M059J (cell line): Measurements from ENCODE around the gene SMG9. TPM values are rescaled to one million over a fixed set of nuclear protein-coding genes. Genes with fewer than 3 reads are reported as not detected.
A peak's percentile ranks its signal among the peaks of the same experiment; 100 is the strongest.

Experiments used
- DNase-seq: peaks from one replicate; pipeline ENCODE4 v3.0.0-alpha.2; 2012; ENCODE audit warnings: low read depth
- total RNA-seq: library from RNA; depleted of rRNA; stranded (reverse); fragments of >200 nt; shearing (Covaris generic); gene quantifications from 2 replicates; pipeline ENCODE4 v1.2.3, GENCODE V29; 2014

The SMG9 gene
- total RNA-seq, 1 experiment from 2014 or later, result 24.0 TPM

GRCh38 chr19:43725468-43725867, 29.3 kb downstream of the SMG9 start:
- DNase-seq, result no peak

DNA sequence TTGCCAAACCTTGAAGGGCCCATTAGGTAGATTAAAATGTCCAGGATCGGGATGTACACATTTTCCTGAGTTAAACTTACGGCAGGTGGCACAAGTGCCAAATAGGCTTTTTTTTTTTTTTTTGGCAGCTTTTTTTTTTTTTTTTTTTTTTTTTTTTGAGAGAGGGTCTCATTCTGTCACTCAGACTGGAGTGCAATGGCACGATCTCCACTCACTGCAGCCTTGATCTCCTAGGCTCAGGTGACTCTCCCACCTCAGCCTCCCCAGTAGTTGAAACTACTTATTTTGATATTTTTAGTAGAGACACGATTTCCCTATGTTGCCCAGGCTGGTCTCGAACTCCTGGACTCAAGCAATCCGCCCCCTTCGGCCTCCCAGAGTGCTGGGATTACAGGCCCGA, 29.9 kb downstream of the SMG9 start:
- DNase-seq, result no peak

DNA sequence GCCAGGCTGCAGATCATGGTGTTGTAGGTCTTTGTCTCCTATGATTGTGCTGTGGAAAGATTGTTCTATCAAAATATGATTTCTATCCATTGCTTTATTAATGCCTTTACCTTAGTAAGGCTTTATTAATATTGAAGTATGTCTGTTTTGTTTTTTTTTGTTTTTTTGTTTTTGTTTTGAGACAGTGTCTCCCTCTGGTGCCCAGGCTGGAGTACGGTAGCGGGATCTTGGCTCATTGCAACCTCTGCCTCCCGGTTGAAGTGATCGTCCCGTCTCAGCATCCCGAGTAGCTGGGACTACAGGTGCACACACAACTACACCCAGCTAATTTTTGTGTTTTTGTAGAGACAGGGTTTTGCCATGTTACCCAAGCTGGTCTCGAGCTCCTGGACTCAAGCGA, 31.2 kb downstream of the SMG9 start:
- DNase-seq, result no peak

DNA sequence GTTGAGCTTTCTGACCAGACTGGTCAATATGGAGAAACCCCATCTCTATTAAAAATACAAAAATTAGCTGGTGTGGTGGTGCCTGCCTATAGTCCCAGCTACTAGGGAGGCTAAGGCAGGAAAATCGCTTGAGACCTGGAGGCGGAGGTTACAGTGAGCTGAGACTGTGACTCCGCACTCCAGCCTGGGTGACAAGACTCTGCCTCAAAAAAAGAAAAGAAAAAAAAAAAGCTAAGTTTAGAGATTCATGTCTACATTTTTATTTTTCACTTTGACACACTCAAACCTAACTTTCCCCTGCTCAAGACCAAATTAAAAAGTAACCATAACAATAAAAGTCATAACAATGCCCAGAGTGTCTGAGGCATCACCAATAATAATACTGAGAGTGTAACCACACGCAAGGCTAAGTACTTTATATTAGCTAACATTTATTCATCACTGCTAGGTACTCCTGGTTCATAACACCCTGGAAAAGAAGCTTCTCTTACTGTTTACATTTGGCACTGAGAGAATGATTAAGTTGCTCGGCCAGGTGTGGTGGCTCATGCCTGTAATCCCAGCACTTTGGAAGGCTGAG, 33.2 kb downstream of the SMG9 start:
- DNase-seq, result no peak

- no peak for DNase-seq
Observed at GRCh38 chr19:43720936-43721335, 33.8 kb downstream of the SMG9 start.

- DNase-seq, result no peak
Observed at GRCh38 chr19:43719918-43720317, 34.8 kb downstream of the SMG9 start.

- no peak for DNase-seq
Observed at GRCh38 chr19:43719378-43719868, 35.3 kb downstream of the SMG9 start.

GRCh38 chr19:43718627-43719377, 36.0 kb downstream of the SMG9 start:
- no peak for DNase-seq

DNA sequence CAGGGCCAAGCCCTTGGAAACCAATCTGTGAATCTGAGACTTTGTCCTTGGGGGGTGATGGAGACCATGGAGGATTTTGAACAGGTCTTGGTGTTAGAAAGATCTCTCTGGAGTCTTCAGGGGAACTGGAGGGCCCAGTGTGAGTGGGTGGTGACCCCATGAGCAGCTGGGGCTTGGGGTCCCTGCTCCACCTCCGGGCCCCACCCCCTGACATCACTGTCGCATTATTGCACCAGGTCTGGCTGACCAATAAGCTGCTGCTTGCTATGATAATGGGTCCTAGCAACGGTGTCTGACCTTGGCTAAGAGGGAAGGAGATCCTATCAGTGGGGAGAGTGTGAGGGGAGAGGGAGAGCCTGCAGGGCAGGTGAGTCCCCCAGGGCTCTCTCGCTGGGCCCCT, 39.0 kb downstream of the SMG9 start, which contains the start of gene IRGC:
IRGC (plus strand) TSS at position 301 of the 400 bp plus-strand sequence. CDS start 2,483 bp downstream, outside the sequence.
- no peak for DNase-seq

- no peak for DNase-seq
Observed at GRCh38 chr19:43713208-43713607, 41.6 kb downstream of the SMG9 start.

GRCh38 chr19:43711751-43712355, 42.9 kb downstream of the SMG9 start:
- DNase-seq, result peak; percentile 73

DNA sequence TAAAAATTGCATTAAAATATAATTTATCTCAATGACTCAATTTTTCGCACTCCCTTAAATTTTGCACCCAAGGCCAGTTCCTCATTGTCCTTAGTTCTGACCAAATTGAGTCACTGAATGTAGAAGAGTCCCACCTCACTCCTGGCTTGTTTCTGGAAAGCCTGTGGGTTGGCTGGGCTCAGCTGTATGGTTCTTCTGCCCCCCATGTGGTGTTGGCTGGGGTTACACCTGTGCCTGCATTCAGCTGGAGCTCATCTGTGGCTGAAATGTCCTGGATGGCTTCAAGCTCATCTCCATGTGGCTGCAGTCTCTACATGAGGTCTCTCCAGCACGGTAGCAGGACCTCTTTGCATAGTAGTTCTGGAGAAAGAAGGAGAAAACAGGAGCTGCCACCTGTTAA, 46.0 kb downstream of the SMG9 start:
- no peak for DNase-seq

DNA sequence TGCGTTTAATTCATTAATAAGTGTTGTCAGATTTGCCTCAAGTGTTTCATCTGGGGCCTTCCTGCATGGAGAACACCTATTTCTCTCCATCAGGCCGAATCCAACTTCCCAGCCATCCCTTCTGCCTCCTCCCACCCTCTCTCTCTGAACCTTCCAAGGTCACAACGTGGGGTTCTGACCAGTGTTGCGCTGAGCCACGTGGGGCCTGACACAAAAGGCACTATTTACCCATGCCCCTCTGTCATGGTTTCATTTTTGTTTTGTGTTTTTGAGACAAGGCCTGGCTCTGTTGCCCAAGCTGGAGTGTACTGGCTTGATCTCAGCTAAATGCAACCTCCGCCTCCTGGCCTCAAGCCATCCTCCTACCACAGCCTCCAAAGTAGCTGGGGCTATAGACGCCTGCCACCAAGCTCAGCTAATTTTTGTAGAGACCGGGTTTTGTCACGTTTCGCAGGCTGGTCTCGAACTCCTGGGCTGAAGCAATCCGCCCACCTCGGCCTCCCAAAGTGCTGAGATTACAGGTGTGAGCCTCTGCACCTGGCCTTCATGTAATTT, 47.5 kb downstream of the SMG9 start:
- no peak for DNase-seq

- DNase-seq, result no peak
Observed at GRCh38 chr19:43705729-43706128, 49.0 kb downstream of the SMG9 start.

DNA sequence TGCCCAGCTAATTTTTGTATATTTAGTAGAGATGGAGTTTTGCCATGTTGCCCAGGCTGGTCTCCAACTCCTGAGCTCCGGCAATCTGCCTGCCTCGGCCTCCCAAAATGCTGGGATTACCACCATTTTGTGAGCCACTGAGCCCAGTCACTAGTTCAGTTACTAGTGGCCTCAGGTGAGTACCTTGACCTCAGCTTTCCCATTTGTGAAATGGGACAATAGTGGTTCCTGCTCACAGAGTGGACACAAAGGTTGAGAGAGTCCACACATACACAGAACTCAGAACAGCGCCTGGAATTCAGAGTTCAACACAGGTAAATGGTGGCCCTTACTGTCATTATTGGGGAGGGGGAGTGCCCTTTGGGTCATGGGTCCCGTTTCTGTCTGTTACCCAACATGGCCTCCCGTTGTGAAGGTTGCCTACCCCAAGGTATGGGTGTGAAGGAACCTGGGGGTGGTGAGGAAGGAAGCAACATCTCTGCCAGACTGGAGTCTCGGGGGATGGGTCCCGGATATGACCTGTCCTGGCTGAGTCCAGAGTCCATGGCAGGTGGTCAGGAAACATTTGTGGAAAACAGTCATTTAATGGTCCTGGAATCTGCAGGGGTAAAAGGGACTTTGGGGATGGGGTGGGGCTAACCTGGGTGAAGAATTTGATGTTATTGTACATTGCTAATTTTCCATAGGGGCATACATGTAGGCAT, 50.6 kb downstream of the SMG9 start:
- peak; percentile 27 for DNase-seq

- DNase-seq, result peak; percentile 92
Observed at GRCh38 chr19:43700395-43701000, 54.3 kb downstream of the SMG9 start.

DNA sequence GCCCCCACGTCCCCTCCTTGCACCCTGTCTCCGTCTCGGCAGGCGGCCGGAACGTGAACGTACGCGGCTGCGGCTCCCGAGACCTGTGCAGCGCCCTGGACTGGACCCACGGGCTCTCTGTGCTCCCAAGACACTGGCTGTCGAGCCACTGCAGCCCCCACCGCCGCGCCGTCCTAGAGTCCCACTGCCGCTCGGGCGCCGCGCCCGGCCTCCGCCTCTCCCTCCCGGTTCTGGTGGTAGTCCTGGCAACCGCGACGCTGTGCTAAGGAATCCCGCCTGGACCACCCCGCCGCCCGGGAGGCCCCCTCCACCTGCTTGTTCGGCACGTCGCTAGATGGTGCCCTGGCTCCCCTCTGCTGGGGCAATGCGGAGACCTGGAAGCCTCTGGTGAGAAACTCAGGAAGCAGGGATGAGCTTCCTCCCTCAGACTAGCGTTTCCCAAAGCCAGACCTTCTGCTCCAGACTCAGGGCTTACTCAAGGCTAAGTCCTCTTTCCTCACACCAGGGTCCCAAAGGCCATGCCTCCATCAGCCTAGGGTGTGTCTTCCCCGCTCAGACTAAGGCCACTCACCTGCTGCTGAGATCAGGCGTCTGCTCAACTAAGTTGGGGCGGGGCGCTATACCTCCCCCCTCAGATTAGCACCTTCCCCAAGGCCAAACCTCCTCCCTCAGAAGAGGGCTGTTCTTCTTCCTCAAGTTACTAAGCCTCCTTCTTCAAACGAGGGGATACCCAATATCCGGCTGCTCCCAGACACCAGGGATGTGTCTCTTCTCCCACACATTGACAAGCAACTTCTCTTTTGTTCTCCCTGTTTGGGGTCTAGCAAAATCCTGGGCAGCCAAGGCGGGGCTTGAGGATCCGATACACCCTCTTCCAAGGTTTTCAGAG, 55.0 kb downstream of the SMG9 start:
- DNase-seq, result peak; percentile 20

- DNase-seq, result no peak
Observed at GRCh38 chr19:43697295-43697694, 57.5 kb downstream of the SMG9 start.

DNA sequence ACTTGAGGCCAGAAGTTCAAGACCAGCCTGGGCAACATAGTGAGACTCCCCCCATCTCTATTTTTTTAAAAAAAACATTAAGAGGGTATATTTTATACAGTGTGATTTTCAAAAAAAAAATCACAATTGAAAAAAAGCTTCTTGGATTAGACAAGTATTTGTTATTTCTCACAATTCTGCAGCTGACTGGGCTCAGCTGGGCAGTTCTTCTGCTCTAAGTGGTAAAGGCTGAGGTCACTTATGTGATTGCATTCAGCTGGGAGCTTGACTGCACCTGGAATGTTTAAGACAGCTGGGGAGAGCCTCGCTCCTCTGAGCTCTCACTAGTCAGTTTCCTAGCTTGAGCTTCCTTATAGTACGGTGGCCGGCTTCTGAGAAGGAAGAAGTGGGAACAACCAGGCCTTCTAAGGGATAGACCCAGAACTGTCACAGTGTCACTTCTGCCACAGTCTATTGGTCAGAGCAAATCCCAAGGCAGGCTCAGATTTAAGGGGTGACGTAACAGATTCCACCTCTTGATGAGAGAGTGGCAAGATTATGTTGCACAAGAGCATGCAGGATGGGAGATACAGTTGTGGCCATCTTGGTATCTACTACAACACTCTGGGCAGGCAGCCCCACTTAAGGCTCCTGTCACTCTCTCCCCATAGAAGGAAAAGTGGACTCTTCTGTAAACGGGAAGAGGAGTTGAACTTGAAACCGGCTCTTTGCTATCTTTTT, 58.6 kb downstream of the SMG9 start:
- DNase-seq, result no peak

DNA sequence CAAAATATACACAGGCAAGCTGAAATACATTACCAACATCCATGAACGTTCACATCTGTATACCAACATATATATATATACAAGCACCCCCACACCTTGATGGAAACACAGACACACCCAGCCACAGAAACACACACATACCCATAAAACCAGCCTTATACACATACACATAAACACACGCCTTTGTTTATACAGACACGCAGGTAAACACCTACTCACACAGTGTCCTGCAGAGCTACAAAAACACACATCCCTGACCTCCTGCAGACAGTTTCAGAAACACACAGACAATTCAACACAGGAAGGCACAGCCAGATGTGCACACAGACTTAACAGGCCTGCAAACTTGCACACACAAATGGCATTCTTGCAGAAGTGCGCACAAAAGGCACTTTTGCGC, 60.2 kb downstream of the SMG9 start:
- no peak for DNase-seq
